K562 (cell line): ENCODE data around the gene C6orf62. TPM values are rescaled to one million over a fixed set of nuclear protein-coding genes. Genes with fewer than 3 reads are reported as not detected.
A peak's percentile ranks its signal among the peaks of the same experiment; 100 is the strongest.

Experiments used
- ARID1B ChIP-seq: fragments of 450-650 bp; IDR thresholded peaks from 2 replicates; pipeline ENCODE4 v1.6.1; 2016; ENCODE audit warnings: antibody characterized with exemption, mild to moderate bottlenecking, inconsistent platforms
- BCL6 ChIP-seq: fragments of 250-450 bp; sonication (Bioruptor Pico); IDR thresholded peaks from 2 replicates; pipeline ENCODE4 v1.4.0; 2020
- CBX8 ChIP-seq: fragments of 200-600 bp; sonication (generic); IDR thresholded peaks from 2 replicates; pipeline ENCODE4 v1.6.1; 2012; ENCODE audit warnings: borderline replicate concordance, mixed run types, low read depth, mild to moderate bottlenecking, moderate library complexity, mixed read lengths, low read length, control low read depth, inconsistent platforms; ENCODE audit not compliant: poor library complexity, severe bottlenecking; ENCODE audit errors: extremely low read depth
- DIDO1 ChIP-seq: fragments of 450-650 bp; IDR thresholded peaks from 2 replicates; pipeline ENCODE4 v1.6.1; 2016; ENCODE audit warnings: low read depth, missing biosample characterization, missing genetic modification characterization
- E2F3 ChIP-seq: fragments of 250-450 bp; sonication (Bioruptor Pico); IDR thresholded peaks from 2 replicates; pipeline ENCODE4 v1.4.0; 2020; ENCODE audit warnings: mild to moderate bottlenecking
- EWSR1 ChIP-seq: fragments of 450-650 bp; IDR thresholded peaks from 2 replicates; pipeline ENCODE4 v1.6.1; 2018; ENCODE audit warnings: borderline replicate concordance, mild to moderate bottlenecking, low read depth, moderate library complexity; ENCODE audit not compliant: partially characterized antibody
- FOXK2 ChIP-seq, 2 experiments: fragments of 450-650 bp; IDR thresholded peaks in 1 of 2; conservative IDR thresholded peaks in 1 of 2; 2 replicates each; pipeline ENCODE4 v1.6.1; 2016; ENCODE audit warnings: low read depth in 2 of 2, mild to moderate bottlenecking in 1 of 2
- MECOM ChIP-seq: fragments of 250-450 bp; sonication (Bioruptor Pico); IDR thresholded peaks from 2 replicates; pipeline ENCODE4 v1.8.0; 2022; ENCODE audit warnings: inconsistent platforms
- MED1 ChIP-seq: sonication (generic); formaldehyde crosslinking; IDR thresholded peaks from 2 replicates; pipeline ENCODE4 v1.8.1; 2023; ENCODE audit warnings: missing genetic modification reagents, borderline replicate concordance
- NCOA2 ChIP-seq, 2 experiments: fragments of 450-650 bp; IDR thresholded peaks; 2 replicates each; pipeline ENCODE4 v1.6.1; 2018; ENCODE audit warnings: mild to moderate bottlenecking in 2 of 2, moderate library complexity in 1 of 2; ENCODE audit not compliant: partially characterized antibody in 2 of 2
- POLR2G ChIP-seq: fragments of 200-400 bp; formaldehyde crosslinking; IDR thresholded peaks from 2 replicates; pipeline ENCODE4 v1.6.1; 2017; ENCODE audit warnings: low read depth, mild to moderate bottlenecking, antibody characterized with exemption, low read length, moderate library complexity
- RNF2 ChIP-seq: sonication (generic); IDR thresholded peaks from 2 replicates; pipeline ENCODE4 v1.6.1; 2016
- SRSF1 ChIP-seq: fragments of 200-400 bp; formaldehyde crosslinking; IDR thresholded peaks from 2 replicates; pipeline ENCODE4 v1.6.1; 2017; ENCODE audit warnings: mild to moderate bottlenecking, low read depth, low read length, moderate library complexity
- TEAD2 ChIP-seq: fragments of 450-650 bp; IDR thresholded peaks from 2 replicates; pipeline ENCODE4 v1.6.1; 2016; ENCODE audit warnings: missing genetic modification characterization, control low read depth, missing compliant biosample characterization
- ZBTB43 ChIP-seq: sonication (generic); formaldehyde crosslinking; IDR thresholded peaks from 2 replicates; pipeline ENCODE4 v1.8.0; 2023; ENCODE audit warnings: mild to moderate bottlenecking, missing genetic modification reagents
- ZKSCAN3 ChIP-seq: fragments of 250-450 bp; sonication (Bioruptor Pico); IDR thresholded peaks from 2 replicates; pipeline ENCODE4 v1.4.0; 2020
- ZNF121 ChIP-seq: sonication (generic); formaldehyde crosslinking; conservative IDR thresholded peaks from 2 replicates; pipeline ENCODE4 v1.8.0; 2022; ENCODE audit warnings: missing genetic modification reagents
- ZNF133 ChIP-seq: fragments of 250-450 bp; sonication (Bioruptor Pico); IDR thresholded peaks from 2 replicates; pipeline ENCODE4 v1.4.0; 2020; ENCODE audit warnings: mild to moderate bottlenecking
- polyA plus RNA-seq, 8 experiments: library from polyadenylated mRNA; depleted of rRNA in 4 of 8; stranded (reverse) in 5 of 8; unstranded in 3 of 8; fragments of >200 nt; fragmentation: Nextera tagmentation in 2 of 8; fragmentation: Illumina TruSeq in 1 of 8; extraction: Ambion mirVana in 2 of 8; extraction: Trizol in 1 of 8; gene quantifications; 2 replicates each; pipeline versions ENCODE4 v1.2.1 to v1.2.3, GENCODE V29; 2011 to 2014; ENCODE audit warnings: inconsistent platforms in 1 of 8, missing spikeins in 1 of 8
- total RNA-seq, 7 experiments: library from RNA; depleted of rRNA in 6 of 7; stranded (reverse); fragments of >200 nt in 6 of 7; fragmentation: Illumina TruSeq in 2 of 7; extraction: Trizol in 2 of 7; gene quantifications; 2 replicates each; pipeline versions ENCODE4 v1.2.1 to v1.2.3, GENCODE V29; 2011 to 2021; ENCODE audit warnings: low replicate concordance in 1 of 7
- TF ChIP-seq, protein P1 (sequence below): fragments of 250-450 bp; sonication (Bioruptor Pico); IDR thresholded peaks from 2 replicates; pipeline ENCODE4 v1.5.0; 2021
- TF ChIP-seq, protein P2 (sequence below), 3 experiments: IDR thresholded peaks in 2 of 3; conservative IDR thresholded peaks in 1 of 3; 2 replicates each; pipeline ENCODE4 v1.5.1; 2011 to 2012; ENCODE audit warnings: low read length in 3 of 3, mild to moderate bottlenecking in 3 of 3, control low read depth in 2 of 3, improper control_type of control experiment in 1 of 3, inconsistent platforms in 1 of 3, low read depth in 1 of 3, mixed read lengths in 1 of 3, moderate library complexity in 1 of 3; ENCODE audit not compliant: insufficient read depth in 2 of 3
- TF ChIP-seq, protein P3 (sequence below): fragments of 250-450 bp; sonication (Bioruptor Pico); IDR thresholded peaks from 2 replicates; pipeline ENCODE4 v1.8.0; 2021; ENCODE audit warnings: borderline replicate concordance, mild to moderate bottlenecking, moderate library complexity; ENCODE audit not compliant: poor library complexity, severe bottlenecking

Gene C6orf62
- total and polyA plus RNA-seq, 9 of the 15 experiments (the other 6 are each of a cell fraction or from before 2014, with no cell fraction given), result 48.5 to 579 (median 111) TPM

DNA sequence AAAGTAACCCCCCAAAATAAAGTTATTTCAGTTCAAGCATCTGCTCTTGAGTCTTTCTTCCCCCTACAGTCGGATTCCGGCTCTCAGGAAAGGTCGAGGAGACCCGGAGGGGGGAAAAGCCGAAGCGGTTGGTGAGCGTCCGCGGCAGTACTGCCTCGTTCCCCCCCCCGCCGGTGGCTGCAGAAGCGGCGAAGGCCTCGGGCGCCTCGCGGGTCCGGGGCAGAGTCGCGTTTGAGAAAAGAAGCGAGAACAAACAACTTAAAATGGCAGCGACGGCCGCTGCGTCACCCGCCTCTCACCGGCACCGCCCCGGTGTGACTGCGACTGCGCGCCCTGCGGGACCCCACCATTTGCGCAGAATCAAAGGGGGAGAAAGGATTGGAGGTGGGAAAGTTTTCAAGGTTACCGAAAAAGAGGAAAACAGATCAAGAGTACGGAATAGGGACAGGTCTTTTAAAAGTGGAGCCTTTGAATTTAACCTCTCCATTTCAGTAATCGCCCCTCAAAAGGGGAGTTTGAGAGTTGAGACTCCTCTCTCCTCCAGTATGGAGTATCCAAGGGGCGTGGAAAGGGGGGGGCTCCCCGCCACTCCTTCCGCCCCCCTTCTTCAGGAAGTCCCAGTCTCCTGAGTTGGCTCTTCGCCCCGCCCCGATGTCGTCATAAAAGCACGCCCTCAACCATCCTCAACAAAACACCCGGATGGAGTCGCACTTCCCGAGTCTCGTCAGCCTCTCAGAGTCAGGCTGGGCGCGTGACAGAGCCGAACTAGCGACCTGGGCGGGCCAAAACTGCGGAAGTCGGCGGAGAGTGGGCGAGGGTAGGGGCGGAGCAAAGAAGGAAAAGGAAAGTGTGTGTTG, 1.9 kb upstream of the C6orf62 start (continued):
- peak; percentile 12; the same call in 1 of the 2 replicates for TF ChIP-seq RNF2
- TF ChIP-seq NCOA2 (IDR thresholded peaks at IDR 0.05; ENCODE audit: partially characterized antibody in 2 of 2), result no peak
- TF ChIP-seq, protein P1, sequence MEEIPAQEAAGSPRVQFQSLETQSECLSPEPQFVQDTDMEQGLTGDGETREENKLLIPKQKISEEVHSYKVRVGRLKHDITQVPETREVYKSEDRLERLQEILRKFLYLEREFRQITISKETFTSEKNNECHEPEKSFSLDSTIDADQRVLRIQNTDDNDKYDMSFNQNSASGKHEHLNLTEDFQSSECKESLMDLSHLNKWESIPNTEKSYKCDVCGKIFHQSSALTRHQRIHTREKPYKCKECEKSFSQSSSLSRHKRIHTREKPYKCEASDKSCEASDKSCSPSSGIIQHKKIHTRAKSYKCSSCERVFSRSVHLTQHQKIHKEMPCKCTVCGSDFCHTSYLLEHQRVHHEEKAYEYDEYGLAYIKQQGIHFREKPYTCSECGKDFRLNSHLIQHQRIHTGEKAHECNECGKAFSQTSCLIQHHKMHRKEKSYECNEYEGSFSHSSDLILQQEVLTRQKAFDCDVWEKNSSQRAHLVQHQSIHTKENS (CRISPR knock-in tag), result no peak
- TF ChIP-seq ZNF133 (CRISPR knock-in tag), result no peak
- no peak for TF ChIP-seq TEAD2 (tag)
- TF ChIP-seq EWSR1, result no peak
- TF ChIP-seq POLR2G, result peak; percentile 99
- TF ChIP-seq FOXK2 (conservative IDR thresholded peaks at IDR 0.05 in 1 of 2, IDR thresholded peaks at IDR 0.05 in 1 of 2; ENCODE audit: low read depth in 2 of 2), result peak; percentile 92 to 100
- TF ChIP-seq E2F3 (CRISPR knock-in tag), result no peak
- TF ChIP-seq SRSF1, result no peak
- TF ChIP-seq MECOM, result no peak
- no peak for TF ChIP-seq ZNF121 (CRISPR knock-in tag)
- no peak for TF ChIP-seq CBX8
- TF ChIP-seq, protein P2, sequence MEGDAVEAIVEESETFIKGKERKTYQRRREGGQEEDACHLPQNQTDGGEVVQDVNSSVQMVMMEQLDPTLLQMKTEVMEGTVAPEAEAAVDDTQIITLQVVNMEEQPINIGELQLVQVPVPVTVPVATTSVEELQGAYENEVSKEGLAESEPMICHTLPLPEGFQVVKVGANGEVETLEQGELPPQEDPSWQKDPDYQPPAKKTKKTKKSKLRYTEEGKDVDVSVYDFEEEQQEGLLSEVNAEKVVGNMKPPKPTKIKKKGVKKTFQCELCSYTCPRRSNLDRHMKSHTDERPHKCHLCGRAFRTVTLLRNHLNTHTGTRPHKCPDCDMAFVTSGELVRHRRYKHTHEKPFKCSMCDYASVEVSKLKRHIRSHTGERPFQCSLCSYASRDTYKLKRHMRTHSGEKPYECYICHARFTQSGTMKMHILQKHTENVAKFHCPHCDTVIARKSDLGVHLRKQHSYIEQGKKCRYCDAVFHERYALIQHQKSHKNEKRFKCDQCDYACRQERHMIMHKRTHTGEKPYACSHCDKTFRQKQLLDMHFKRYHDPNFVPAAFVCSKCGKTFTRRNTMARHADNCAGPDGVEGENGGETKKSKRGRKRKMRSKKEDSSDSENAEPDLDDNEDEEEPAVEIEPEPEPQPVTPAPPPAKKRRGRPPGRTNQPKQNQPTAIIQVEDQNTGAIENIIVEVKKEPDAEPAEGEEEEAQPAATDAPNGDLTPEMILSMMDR (IDR thresholded peaks at IDR 0.05 in 2 of 3, conservative IDR thresholded peaks at IDR 0.05 in 1 of 3; ENCODE audit: insufficient read depth in 2 of 3, low read depth in 1 of 3, low read length in 3 of 3), result peak in 2 of 3 experiments; percentile 9 to 16; a peak in 1 of 6 replicates
- no peak for TF ChIP-seq ZKSCAN3 (CRISPR knock-in tag)
- 0 out of 2 replicates have a peak, but pooled peaks have one; percentile 30 for TF ChIP-seq ARID1B
- TF ChIP-seq, protein P3, sequence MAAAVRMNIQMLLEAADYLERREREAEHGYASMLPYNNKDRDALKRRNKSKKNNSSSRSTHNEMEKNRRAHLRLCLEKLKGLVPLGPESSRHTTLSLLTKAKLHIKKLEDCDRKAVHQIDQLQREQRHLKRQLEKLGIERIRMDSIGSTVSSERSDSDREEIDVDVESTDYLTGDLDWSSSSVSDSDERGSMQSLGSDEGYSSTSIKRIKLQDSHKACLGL (CRISPR knock-in tag), result no peak
- no peak for TF ChIP-seq MED1 (CRISPR knock-in tag)
- TF ChIP-seq DIDO1 (tag), result peak; percentile 31; the same call in 1 of the 2 replicates
- no peak for TF ChIP-seq BCL6 (CRISPR knock-in tag)
- TF ChIP-seq ZBTB43, result no peak
